ENCODE results near the gene STK31. TPM values are rescaled to one million over a fixed set of nuclear protein-coding genes. Genes with fewer than 3 reads are reported as not detected.

Gene STK31
- 0.09 and 0.33 TPM in 2 replicates for total RNA-seq (ENCODE audit: low replicate concordance)

GRCh38 chr7:23710000-23710399 lies at the start of gene STK31:
TSS of gene STK31 (plus strand) at chr7:23710219. CDS start at chr7:23710286, 67 bp downstream.
- H3K4me3 ChIP-seq (ENCODE audit: low read depth, low read length) = no peak within 1 kb of the TSS
- TF ChIP-seq, protein P1, sequence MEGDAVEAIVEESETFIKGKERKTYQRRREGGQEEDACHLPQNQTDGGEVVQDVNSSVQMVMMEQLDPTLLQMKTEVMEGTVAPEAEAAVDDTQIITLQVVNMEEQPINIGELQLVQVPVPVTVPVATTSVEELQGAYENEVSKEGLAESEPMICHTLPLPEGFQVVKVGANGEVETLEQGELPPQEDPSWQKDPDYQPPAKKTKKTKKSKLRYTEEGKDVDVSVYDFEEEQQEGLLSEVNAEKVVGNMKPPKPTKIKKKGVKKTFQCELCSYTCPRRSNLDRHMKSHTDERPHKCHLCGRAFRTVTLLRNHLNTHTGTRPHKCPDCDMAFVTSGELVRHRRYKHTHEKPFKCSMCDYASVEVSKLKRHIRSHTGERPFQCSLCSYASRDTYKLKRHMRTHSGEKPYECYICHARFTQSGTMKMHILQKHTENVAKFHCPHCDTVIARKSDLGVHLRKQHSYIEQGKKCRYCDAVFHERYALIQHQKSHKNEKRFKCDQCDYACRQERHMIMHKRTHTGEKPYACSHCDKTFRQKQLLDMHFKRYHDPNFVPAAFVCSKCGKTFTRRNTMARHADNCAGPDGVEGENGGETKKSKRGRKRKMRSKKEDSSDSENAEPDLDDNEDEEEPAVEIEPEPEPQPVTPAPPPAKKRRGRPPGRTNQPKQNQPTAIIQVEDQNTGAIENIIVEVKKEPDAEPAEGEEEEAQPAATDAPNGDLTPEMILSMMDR (IDR thresholded peaks at IDR 0.05; ENCODE audit: insufficient read depth, low read length) = no peak
- DNase-seq (ENCODE audit: low read depth) = no peak

DNA sequence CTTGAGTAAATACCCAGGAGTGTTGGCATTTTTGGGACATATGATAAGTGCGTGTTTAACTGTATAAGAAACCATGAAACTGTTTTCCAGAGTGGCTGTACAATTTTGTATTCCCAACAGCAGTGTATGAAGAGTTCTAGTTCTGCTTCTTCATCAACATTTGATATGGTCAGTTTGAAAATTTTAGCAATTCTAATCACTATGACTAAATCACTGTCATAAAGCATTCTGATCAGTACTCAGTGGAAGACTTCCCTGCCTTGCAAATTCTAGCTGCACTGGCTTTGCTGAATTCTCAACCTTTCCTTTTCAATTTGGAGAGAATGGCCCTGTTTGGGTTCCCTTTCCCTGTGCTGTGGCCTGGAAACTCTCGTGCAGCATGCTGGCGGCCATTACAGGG lies 48.6 kb upstream of the STK31 start:
- TF ChIP-seq, protein P1 (IDR thresholded peaks at IDR 0.05; ENCODE audit: insufficient read depth, low read length) = no peak

DNA sequence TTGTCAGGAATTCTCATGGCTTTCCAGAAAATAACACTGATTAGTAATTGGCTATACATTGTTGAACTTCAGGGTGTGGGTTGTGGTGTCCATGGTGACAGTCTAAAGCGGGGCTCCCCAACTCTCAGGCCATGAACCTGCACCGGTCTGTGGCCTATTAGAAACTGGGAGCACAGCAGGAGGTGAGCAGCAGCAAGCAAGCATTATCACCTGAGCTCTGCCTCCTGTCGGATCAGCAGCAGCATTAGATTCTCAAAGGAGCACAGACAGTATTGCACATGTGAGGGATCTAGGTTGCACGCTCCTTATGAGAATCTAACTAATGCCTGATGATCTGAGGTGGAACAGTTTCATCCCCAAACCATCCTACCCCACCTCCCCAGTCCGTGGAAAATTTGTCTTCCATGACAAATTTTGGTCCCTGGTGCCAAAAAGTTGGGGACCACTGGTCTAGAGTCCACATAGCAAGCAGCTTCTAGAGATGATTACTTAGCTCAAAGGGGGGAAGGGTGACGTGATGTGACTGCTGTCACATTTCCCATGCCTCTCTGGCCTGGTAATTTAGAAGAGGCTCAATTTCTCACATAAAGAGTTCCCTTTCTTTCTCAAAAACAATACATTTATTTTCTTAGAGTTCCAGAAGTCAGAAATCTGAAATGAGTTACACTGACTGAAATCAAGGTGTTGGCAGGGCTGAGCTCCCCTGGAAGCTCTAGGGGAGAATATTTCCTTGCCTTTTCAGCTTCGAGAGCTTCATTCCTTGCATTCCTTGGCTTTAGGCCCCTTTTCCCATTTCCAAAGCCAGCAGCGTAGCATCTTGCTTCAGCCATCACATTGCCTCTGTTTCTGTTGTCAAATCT lies 47.7 kb upstream of the STK31 start:
- TF ChIP-seq, protein P1 (IDR thresholded peaks at IDR 0.05; ENCODE audit: insufficient read depth, low read length) = no peak
- DNase-seq (ENCODE audit: low read depth) = peak; percentile 54
- H3K4me3 ChIP-seq (ENCODE audit: low read depth, low read length) = no peak overlapping the region

More for the DNA sequence above, 48.6 kb upstream of the STK31 start:
- DNase-seq (ENCODE audit: low read depth) = no peak
- H3K4me3 ChIP-seq (ENCODE audit: low read depth, low read length) = no peak overlapping the region

GRCh38 chr7:23662984-23663313 lies 47.1 kb upstream of the STK31 start:
- H3K4me3 ChIP-seq (ENCODE audit: low read depth, low read length) = no peak overlapping the region
- no peak for DNase-seq (ENCODE audit: low read depth)
- TF ChIP-seq, protein P1 (IDR thresholded peaks at IDR 0.05; ENCODE audit: insufficient read depth, low read length) = no peak

GRCh38 chr7:23664122-23664521 lies 45.9 kb upstream of the STK31 start:
- DNase-seq (ENCODE audit: low read depth) = no peak
- H3K4me3 ChIP-seq (ENCODE audit: low read depth, low read length) = no peak overlapping the region
- TF ChIP-seq, protein P1 (IDR thresholded peaks at IDR 0.05; ENCODE audit: insufficient read depth, low read length) = no peak

DNA sequence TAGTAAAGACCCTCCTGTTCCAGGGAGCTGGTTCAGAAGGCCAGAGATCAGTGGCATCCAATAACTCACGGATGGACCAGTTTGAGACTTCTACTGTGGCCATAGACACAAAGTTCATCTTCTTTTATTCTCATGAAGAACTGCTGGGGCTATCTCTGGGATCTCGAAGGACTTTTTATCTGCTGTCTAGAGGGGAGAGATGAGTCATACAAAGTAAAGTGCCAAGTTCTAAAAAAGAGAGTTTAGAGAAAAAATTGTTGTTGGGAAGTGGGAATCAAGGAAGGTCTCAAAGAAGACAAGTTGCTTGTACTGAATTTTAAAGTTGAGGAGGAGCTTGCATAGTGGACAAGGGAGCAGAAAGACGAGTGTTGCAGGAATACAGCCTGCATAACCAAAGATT lies 38.0 kb upstream of the STK31 start:
- TF ChIP-seq, protein P1 (IDR thresholded peaks at IDR 0.05; ENCODE audit: insufficient read depth, low read length) = no peak
- no peak for DNase-seq (ENCODE audit: low read depth)

More for the DNA sequence above, 38.0 kb upstream of the STK31 start:
- H3K4me3 ChIP-seq (ENCODE audit: low read depth, low read length) = no peak overlapping the region

Data from fibroblast of the aortic adventitia (primary cell).